ENCODE results near the gene DOCK2.

DNA sequence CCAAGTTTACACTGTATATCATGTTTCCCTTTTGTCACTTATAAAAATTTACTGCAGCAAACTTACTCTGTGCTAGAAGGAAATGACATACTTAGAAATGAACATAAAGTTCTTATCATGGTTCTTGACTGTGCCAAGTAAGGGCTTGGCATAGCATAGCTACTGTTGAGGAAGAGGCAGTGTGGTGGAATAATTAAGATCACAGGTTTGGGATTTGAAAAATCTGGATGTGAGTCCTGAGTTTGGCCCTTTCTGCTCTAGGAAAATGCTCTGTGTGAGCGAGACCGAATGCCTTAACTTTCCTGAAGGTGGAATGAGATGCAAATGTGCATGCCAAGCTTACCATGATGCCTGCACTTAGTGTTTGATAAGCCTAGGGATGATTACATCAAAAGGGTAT, 243.7 kb downstream of the DOCK2 start:
- TF ChIP-seq POLR2AphosphoS5 (IDR thresholded peaks at IDR 0.05; ENCODE audit: low read depth, low read length): no peak
- no peak for TF ChIP-seq TAF1 (IDR thresholded peaks at IDR 0.05; ENCODE audit: borderline replicate concordance, insufficient read depth, low read length)
- no peak for TF ChIP-seq SIN3A (IDR thresholded peaks at IDR 0.05; ENCODE audit: borderline replicate concordance, insufficient read depth, low read length)
